Head of caudate nucleus (tissue), 42 donors: ENCODE results near the gene PHKB.
"Not testable (repeated sequence)": the region's sequence is repeated elsewhere in the genome, so short reads cannot be mapped to it uniquely, and the experiment has no call there.

Source experiments
- DNase-seq, 42 donors: peaks; one replicate each; pipeline versions ENCODE4 v3.0.0 to v3.0.0-alpha.2; 2020 to 2021; ENCODE audit warnings: mixed read lengths in 7 of 42
- intact Hi-C: fragments of 100-400 bp; cut with DNase I; formaldehyde crosslinking; loops from one replicate; pipeline ENCODE4 v1.15.0; 2022

The PHKB gene

DNA sequence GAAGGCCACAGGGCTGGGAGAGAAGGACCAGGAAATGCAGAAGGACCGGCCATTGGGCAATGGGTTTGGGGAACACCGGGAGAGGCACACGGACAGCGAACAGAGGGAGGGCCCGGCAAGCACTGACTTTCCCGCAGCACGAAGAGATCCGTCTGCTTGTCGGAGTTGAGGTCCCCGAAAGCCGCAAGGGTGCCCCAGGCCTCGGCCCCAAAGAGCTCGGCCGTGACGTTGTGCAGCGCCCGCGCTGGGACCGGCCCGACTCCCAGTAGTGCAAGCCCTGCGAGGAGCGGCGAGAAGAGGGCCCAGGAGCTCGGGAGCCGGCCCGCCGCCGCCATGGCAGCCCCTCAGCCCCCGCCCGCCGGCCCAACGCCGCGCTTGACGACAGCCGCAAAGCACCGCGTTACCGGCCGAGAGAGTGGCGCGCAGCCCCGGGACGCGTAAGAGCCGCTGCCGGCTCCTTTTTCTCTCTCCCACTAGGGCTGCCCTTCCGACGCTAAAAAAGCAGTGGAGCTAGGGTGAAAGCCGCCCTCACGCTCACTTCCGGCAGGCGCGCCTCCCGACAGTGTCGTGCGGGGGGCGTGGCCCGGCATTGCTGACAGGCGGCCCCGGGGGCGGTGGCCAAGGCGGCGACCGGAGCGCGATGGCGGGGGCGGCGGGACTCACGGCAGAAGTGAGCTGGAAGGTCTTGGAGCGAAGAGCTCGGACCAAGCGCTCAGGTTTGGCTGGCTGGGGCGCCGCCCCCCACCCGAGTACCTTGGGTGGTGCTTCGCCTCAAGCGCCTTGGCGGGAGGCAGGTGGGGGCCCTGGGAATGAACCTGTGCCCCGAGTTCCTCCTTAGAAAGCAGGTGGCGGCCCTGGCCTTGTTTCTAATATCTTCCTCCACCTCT, at the start of gene PHKB, which contains the start of gene ITFG1:
Gene PHKB (plus strand): TSS at position 621 of the 887 bp plus-strand sequence. CDS start 20 bp downstream, at position 641.
Gene ITFG1 (minus strand): TSS at position 353 of the 887 bp plus-strand sequence. CDS start 18 bp downstream, at position 335.
- intact Hi-C loops = loop anchor here (10.0 kb wide), 1 partner anchor 146 kb away; no protein-coding TSS in a partner anchor

DNA sequence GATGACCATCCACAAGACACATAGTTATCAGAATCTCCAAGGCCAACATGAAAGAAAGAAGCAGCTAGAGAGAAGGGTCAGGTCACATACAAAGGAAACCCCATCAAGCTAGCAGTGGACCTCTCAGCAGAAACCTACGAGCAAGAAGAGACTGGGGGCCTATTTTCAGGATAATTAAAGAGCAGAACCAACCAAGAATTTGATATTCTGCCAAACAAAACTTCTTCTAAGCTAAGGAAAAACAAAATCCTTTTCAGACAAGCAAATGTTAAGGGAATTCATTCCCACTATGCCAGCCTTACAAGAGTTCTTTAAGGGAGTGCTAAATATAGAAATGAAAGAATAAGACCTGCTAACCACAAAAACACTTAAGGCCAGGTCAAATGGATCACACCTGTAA, 48.1 kb upstream of the PHKB start:
- intact Hi-C loops = no loop called here
- DNase-seq = no peak

More for the DNA sequence above, at the start of gene PHKB, which contains the start of gene ITFG1:
- peak; percentile 74 to 96 (median 92) for DNase-seq

DNA sequence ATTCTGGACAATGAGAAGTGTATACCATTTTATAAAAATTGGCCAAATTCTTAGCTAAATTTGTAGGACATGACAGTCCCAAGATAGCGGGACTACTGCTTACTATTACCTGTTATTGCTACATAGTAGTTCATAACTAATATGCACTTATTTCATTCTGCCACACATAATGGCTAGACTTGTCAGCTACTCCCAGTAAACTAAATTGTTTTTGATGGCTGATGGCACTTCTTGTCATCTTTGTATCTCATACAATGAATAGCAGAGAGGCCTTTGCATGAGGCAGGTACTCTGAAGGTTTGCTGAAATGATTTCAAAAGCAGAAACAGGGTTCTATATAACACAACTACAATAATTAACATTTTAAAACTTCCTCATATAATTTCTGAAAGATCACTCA, 44.3 kb upstream of the PHKB start:
- no peak for DNase-seq
- intact Hi-C loops = no loop called here

DNA sequence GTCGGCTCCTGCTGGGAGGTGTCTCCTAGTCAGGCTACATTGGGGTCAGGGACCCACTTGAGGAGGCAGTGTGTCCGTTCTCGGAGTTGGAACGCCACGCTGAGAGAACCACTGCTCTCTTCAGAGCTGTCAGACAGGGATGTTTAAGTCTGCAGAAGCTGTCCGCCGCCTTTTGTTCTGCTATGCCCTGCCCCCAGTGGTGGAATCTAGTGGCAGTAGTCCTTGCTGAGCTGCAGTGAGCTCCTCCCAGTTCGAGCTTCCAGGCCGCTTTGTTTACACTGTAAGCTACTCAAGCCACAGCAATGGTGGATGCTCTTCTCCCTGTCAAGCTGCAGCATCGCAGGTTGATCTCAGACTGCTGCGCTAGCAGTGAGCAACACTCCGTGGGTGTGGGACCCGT, 36.3 kb upstream of the PHKB start:
- intact Hi-C loops = no loop called here
- peak in 4 of 42 donors; percentile 8 to 21 (median 17) for DNase-seq

DNA sequence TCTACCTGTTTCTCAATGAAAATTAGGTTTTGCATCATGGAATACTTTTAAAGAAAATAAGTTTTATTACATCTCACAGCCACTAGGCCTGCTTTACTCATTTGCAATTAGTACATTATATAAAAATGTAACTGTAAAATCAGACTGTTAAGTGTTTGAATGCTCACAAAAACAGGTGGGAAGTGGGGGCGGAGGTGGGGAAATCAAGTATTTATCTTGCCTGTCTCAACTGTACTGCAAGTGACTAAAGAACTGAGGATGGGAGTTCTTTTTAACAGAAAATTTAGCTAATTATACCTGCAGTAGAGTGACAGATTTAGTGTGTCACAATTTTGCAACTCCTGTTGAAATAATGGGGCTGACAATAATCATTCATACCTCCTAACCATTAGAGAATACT, 34.3 kb upstream of the PHKB start:
- DNase-seq = peak in 38 of 42 donors; percentile 8 to 85 (median 60)
- intact Hi-C loops = no loop called here

DNA sequence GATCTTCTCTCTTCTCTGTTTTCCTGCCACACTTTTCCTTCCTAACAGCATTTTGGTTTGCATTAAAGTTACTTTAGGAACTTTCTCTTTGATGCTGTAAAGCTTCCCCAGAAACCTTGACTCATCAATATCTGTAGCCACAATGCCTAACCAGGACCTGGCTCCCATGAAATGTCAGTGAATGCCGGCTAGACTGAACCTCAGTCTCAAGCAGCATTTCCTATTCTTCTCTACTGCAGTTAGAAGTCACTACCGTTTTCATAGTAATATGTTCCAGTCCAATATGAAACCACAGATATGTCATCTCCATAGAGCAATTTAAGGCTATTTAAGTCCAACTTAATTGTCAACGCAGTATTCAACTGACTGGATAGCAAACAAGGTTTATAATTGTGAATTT, 29.2 kb upstream of the PHKB start:
- no peak for DNase-seq
- intact Hi-C loops = no loop called here

DNA sequence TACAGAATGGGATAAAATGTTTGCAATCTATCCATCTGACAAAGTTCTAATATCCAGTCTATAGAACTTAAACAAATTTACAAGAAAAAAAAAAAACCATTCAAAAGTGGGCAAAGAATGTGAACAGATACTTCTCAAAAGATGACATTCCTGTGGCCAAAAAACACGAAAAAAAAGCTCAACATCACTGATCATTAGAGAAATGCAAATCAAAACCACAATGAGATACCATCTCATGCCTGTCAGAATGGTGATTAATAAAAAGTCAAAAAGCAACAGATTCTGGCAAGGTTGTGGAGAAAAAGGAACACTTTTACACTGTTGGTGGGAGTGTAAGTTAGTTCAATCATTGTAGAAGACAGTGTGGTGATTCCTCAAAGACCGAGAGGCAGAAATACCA, 26.9 kb upstream of the PHKB start:
- intact Hi-C loops, DNase-seq: not testable (repeated sequence)

DNA sequence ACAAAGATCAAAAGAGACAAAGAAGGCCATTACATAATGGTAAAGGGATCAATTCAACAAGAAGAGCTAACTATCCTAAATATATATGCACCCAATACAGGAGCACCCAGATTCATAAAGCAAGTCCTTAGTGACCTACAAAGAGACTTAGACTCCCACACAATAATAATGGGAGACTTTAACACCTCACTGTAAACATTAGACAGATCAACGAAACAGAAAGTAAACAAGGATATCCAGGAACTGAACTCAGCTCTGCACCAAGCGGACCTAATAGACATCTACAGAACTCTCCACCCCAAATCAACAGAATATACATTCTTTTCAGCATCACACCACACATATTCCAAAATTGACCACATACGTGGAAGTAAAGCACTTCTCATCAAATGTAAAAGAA, 21.1 kb upstream of the PHKB start:
- intact Hi-C loops, DNase-seq: not testable (repeated sequence)

DNA sequence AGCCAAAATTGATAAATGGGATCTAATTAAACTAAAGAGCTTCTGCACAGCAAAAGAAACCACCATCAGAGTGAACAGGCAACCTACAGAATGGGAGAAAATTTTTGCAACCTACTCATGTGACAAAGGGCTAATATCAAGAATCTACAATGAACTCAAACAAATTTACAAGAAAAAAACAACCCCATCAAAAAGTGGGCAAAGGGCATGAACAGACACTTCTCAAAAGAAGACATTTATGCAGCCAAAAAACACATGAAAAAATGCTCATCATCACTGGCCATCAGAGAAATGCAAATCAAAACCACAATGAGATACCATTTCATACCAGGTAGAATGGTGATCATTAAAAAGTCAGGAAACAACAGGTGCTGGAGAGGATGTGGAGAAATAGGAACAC, 18.2 kb upstream of the PHKB start:
- intact Hi-C loops, DNase-seq: not testable (repeated sequence)

DNA sequence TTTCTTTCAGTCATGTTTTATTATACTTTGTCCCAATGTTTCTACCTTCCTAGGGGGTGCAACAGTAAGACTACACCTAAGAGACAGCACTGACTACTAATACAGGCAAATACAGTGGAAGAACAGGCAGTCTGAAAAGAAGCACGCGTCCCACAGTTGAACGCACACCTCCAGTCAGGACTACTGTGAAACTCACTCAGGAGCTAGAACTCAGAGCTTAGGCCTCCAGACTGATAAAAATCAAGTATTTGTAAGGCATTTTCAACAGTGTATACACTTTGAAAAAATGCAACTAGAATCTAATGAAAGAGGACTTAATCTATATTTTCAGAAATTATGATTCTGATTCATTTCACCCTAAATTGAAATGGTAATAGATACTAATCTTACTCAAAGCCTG, 14.7 kb upstream of the PHKB start:
- DNase-seq = no peak
- intact Hi-C loops = no loop called here

DNA sequence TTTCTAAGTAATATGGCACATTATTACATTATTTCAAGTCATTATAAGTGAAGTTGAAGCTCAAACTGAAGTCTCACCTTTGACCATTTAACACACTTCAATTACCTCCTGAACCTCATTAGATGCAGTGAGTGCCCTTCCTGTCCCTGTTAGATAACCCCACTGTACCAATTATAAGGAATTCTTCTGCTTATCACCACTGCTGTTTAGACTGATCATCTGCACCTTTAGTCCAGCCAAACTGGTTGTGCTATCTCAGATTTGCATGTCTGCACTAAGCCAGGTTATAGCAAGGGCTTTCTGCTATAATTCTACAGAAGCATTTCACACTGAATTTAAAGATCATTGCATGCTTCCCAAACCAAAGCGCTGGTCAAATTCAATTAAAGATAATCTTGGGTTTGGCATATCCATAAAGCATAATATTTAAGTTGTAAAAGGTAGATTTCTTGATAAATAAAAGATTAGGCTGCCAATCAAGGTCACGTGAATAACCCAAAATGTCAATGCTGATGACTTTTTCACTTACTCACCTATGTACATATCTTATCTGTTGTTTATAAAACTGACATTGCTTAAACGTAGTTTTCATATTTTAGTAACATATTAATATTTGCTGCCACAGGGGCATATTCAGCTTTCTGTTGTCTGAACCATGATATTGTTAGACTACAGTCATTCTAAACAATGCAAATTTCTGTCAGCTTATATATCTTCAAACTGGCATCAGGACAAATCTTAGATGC, 12.1 kb upstream of the PHKB start:
- intact Hi-C loops = no loop called here
- DNase-seq = no peak

DNA sequence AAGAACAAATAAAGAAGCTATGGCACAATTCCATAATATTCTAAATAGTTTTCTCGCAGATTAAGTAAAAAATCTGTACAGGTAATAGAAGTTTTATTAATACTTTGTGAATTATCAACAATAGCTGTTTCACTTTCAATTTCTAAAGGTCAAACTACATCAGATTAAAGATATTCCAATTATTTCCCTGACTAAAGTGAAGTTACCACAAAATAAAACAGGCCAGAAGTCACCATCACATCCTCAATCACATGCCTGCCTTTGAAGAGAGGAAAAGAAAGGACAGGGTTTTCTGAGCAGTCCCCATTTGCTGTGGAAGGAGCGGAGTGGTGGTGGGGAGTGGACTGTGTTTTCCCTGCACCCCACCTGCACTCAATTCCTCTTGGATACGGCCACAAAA, 11.3 kb upstream of the PHKB start:
- intact Hi-C loops = no loop called here

DNA sequence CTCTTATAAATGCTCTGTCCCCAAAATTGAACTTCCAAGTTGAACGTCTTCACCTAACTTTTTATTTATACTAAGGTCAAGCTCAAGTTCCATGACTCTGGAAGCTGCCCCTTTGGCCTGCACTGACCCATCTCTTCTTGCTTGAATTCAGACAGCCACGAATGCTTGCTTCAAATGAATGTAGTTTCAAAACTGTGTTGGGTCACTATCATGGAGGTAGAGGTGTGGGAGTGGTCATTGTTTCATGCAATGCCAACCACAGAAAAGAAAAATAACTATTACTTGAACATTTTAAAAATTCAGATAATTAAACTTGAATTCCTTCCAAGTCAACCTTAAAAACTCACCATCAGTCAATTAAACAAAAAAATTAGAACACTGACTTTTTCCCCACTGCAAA, 2.8 kb upstream of the PHKB start:
- no peak for DNase-seq
- intact Hi-C loops = no loop called here

More for the DNA sequence above, 11.3 kb upstream of the PHKB start:
- DNase-seq = no peak

DNA sequence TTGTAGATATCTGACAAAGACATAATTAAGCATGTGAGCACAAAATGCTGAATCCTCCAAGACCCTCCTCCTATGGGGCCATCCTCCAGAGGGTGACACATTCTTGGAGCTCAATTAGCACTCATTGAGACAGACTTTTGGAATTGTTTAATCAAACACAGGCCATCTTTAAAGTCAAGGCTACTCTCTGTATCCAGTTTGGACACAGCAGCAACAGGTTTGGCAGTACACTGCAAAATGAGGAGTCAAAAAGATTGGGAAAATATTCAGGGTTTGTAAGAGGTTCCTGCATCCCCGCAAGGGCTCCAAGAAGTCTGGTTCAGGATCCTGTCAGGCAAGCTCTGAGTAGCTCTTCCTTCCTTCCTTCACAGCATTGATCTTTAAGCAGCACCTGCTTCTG, 1.5 kb upstream of the PHKB start:
- intact Hi-C loops = loop anchor here (10.0 kb wide), 1 partner anchor 145 kb away; no protein-coding TSS in a partner anchor
- DNase-seq = no peak

DNA sequence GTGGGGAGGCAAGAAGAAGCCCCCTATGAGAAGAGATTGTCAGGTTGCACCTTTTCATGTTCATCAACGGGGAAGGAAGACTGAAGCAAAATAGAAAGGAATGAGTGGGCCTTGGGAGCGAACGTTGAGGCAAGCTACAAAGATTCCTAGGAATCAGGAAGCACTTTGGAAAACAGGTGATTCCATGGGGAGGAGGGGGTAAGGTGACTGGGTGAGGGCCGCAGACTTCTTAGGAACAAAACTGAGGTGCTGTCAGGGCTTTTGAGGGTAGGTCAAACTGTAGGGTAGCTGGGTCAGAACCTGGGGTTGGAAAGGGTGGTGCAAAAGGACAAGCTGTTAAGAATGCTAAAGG, 796 bp upstream of the PHKB start:
- intact Hi-C loops = loop anchor here (10.0 kb wide), 1 partner anchor 146 kb away; no protein-coding TSS in a partner anchor
- peak in 1 of 42 donors; percentile 12 for DNase-seq

DNA sequence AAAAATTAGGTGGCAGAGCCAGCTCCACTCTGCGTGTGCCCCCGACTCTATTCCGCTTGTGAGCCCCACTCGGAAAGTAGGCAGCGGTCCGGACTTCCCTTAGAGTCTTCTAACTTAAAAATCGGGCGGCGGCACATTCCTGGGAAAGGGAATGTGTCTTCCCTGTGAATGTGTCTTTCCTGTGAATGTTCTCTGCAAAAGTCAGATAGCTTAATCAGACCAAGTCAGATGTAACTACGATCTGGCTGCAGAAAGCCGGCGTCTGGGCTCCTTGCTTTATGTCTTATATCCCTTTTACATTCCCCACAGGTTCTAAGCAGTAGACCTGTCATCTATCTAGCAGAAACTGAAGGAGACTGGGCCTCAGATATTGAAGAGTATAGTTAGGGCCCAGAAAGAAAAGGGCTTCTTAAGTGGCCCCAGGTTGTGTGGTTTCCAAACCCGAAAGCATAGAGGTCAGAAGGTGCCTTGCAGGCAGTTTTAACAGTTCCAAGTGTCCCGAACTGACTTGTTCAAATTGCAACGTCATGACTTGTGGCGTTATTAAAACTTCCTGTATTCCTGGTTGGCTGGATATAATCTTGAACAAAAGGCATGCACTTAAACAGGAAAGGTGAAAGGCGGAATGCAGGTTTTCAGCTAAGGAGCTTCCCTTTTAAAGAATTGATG, 601 bp downstream of the PHKB start:
- DNase-seq = peak in 10 of 42 donors; percentile 13 to 66 (median 36)
- intact Hi-C loops = loop anchor here (10.0 kb wide), 1 partner anchor 147 kb away; no protein-coding TSS in a partner anchor

DNA sequence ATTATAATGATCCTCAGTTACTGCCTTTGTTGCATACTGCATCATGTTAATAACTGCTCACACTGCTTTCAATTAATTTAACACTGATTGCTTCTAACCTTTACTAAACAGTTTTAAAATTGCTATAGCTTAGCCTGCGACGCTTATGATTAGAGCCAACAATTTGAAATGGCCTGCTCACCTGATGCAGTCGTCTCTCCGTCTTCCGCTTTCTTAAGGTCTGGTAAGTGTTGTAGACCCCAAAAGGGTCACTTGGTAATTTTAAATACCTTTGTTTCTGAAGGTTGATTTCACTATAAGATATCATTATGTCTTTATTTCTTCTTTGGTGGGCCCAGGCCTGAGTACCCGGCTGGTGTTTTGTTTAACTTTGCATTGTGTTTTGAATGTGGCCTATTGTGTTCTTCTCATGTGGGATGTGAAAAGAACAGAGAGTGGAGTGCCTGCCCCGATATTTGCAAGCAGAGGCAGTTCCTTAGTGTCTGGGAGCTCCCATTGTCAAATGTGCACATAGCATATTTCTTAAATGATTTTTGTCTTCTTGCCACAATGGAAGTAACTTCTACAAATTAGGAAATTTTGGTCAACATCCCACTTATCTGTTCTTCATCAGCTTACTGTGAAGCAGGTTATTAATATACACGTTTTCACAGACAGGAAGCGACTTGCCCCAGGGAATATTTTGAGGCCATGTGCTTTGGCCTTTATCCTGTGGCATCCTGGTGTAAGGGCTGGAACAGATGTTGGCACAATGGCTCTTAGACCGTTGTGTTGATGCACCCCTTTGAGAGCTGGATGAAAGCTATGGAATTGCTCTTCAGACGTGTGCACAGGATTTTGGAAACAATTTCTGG, 2.9 kb downstream of the PHKB start:
- peak in 15 of 42 donors; percentile 11 to 61 (median 26) for DNase-seq
- intact Hi-C loops = loop anchor here (10.0 kb wide), 1 partner anchor 149 kb away; no protein-coding TSS in a partner anchor
